GM12801 (cell line): ENCODE measurements around the gene PDXK.

ENCODE experiments used
- CTCF ChIP-seq: IDR thresholded peaks from one replicate; pipeline ENCODE4 v1.5.1; 2011; ENCODE audit warnings: control low read depth; ENCODE audit not compliant: insufficient read length; ENCODE audit errors: extremely low read depth

The PDXK gene

GRCh38 chr21:43717166-43717853 is 1.6 kb upstream of the PDXK start:
- TF ChIP-seq CTCF = no peak

- no peak for TF ChIP-seq CTCF
Observed at GRCh38 chr21:43717967-43718871, 710 bp upstream of the PDXK start.

- no peak for TF ChIP-seq CTCF
Observed at GRCh38 chr21:43719748-43720538, 1.0 kb downstream of the PDXK start.

GRCh38 chr21:43720539-43721166 is 1.7 kb downstream of the PDXK start:
- no peak for TF ChIP-seq CTCF

- TF ChIP-seq CTCF = no peak
Observed at GRCh38 chr21:43721206-43721605, 2.3 kb downstream of the PDXK start.

- no peak for TF ChIP-seq CTCF
Observed at GRCh38 chr21:43721939-43722338, 3.0 kb downstream of the PDXK start.
